GM12878 (cell line): ENCODE data around the gene EPHA4. TPM values are rescaled to one million over a fixed set of nuclear protein-coding genes. Genes with fewer than 3 reads are reported as not detected.
"Not testable (repeated sequence)": the region's sequence is repeated elsewhere in the genome, so short reads cannot be mapped to it uniquely, and the experiment has no call there.

ENCODE experiments used
- ATAC-seq: fragments of 200-7000 bp; cut with Tn5 transposase; 3 replicates; pipeline ENCODE4 v1.9.1; 2020; ENCODE audit warnings: mild to moderate bottlenecking, moderate library complexity
- BruUV-seq: library from RNA; stranded (reverse); fragments of 400-500 nt; replicated peaks from 2 replicates; lab custom pipeline; 2021; lab: Mats Ljungman, UMichigan
- CTCF ChIA-PET: fragments of 300-600 bp; sonication (Branson Sonifier 250); formaldehyde crosslinking; extraction: SDS; loops from one replicate; lab custom pipeline; 2021; ENCODE audit warnings: inconsistent platforms; lab: Yijun Ruan, JAX
- POLR2A ChIA-PET: fragments of 350-600 bp; formaldehyde crosslinking; extraction: SDS; loops from one replicate; lab custom pipeline; 2021; ENCODE audit warnings: inconsistent platforms; lab: Charles Lee
- RAD21 ChIA-PET: fragments of 300-600 bp; sonication (Branson Sonifier 250); formaldehyde crosslinking; loops from one replicate; lab custom pipeline; 2023; ENCODE audit warnings: antibody characterized with exemption; ENCODE audit not compliant: unreplicated experiment; lab: Charles Lee
- SMC1A ChIA-PET: fragments of 300-600 bp; sonication (Branson Sonifier 250); formaldehyde crosslinking; loops from one replicate; lab custom pipeline; 2023; ENCODE audit not compliant: unreplicated experiment, uncharacterized antibody; lab: Charles Lee
- DNase-seq: peaks from one replicate; pipeline ENCODE4 v3.0.0-alpha.2; 2011; ENCODE audit warnings: low read depth, low spot score
- FAIRE-seq: peaks from 3 replicates; lab custom pipeline; 2011; peaks lifted over from hg19 to GRCh38; lab: Jason Lieb, UNC
- H2AFZ ChIP-seq: 2 replicates; pipeline ENCODE4 v1.6.0; 2011; ENCODE audit warnings: low read depth, low read length, control low read depth; ENCODE audit not compliant: control insufficient read depth
- H3K27ac ChIP-seq: 2 replicates; pipeline ENCODE4 v1.5.1; 2011; ENCODE audit warnings: control low read depth; ENCODE audit not compliant: control insufficient read depth, insufficient read depth
- H3K27me3 ChIP-seq, 2 experiments: replicated peaks in 1 of 2; 2 replicates each; pipeline versions ENCODE4 v1.6.0 to v1.6.1; 2011; ENCODE audit warnings: low read length in 1 of 2; ENCODE audit not compliant: control insufficient read depth in 2 of 2, insufficient read depth in 2 of 2
- H3K36me3 ChIP-seq, 2 experiments: 2 replicates each; pipeline ENCODE4 v1.5.1; 2011; ENCODE audit warnings: low read length in 1 of 2; ENCODE audit not compliant: control insufficient read depth in 2 of 2, insufficient read depth in 2 of 2
- H3K4me1 ChIP-seq: 2 replicates; pipeline ENCODE4 v1.6.1; 2011; ENCODE audit warnings: mild to moderate bottlenecking, low read length, moderate library complexity, mixed read lengths; ENCODE audit not compliant: control insufficient read depth, insufficient read depth
- H3K4me2 ChIP-seq: 2 replicates; pipeline ENCODE4 v1.6.0; 2011; ENCODE audit warnings: control low read depth; ENCODE audit not compliant: control insufficient read depth, insufficient read depth
- H3K4me3 ChIP-seq: fragments of 200-600 bp; sonication (generic); 2 replicates; pipeline ENCODE4 v1.5.1; 2016
- H3K79me2 ChIP-seq: 2 replicates; pipeline ENCODE4 v1.6.0; 2011; ENCODE audit warnings: low read length; ENCODE audit not compliant: control insufficient read depth, insufficient read depth
- H3K9ac ChIP-seq: 2 replicates; pipeline ENCODE4 v1.8.0; 2011; ENCODE audit warnings: low read length, control low read depth, mixed read lengths; ENCODE audit not compliant: control insufficient read depth, insufficient read depth
- H3K9me3 ChIP-seq: replicated peaks from 3 replicates; pipeline ENCODE4 v1.5.1; 2011; ENCODE audit warnings: mild to moderate bottlenecking, low read length; ENCODE audit not compliant: control insufficient read depth, insufficient read depth
- H4K20me1 ChIP-seq: 2 replicates; pipeline ENCODE4 v1.6.0; 2011; ENCODE audit not compliant: control insufficient read depth, insufficient read depth
- GABPA ChIP-seq: IDR thresholded peaks from 2 replicates; pipeline ENCODE4 v1.6.1; 2014; ENCODE audit warnings: antibody characterized with exemption, low read depth, mild to moderate bottlenecking, inconsistent platforms
- SPI1 ChIP-seq: IDR thresholded peaks from 2 replicates; pipeline ENCODE4 v1.6.1; 2011; ENCODE audit warnings: low read depth, mild to moderate bottlenecking, low read length, moderate library complexity, borderline replicate concordance; ENCODE audit not compliant: insufficient read depth
- ZBTB40 ChIP-seq: fragments of 450-650 bp; IDR thresholded peaks from 2 replicates; pipeline ENCODE4 v1.6.1; 2016; ENCODE audit warnings: mild to moderate bottlenecking, moderate library complexity, borderline replicate concordance
- WGBS: methylation state at CpG from one replicate; pipeline ENCODE4 v1.1.6; 2016; ENCODE audit warnings: low lambda C conversion rate; ENCODE audit not compliant: insufficient replicate concordance, insufficient coverage; ENCODE audit errors: missing lambda C conversion rate; 5-methylcytosine and 5-hydroxymethylcytosine counted together
- in situ Hi-C: fragments of 300-500 bp; cut with MboI; formaldehyde crosslinking; loops from 9 replicates; pipeline ENCODE4 v1.14.3; 2018; ENCODE audit warnings: mixed read lengths
- intact Hi-C: fragments of 100-400 bp; cut with micrococcal nuclease; formaldehyde crosslinking; loops from one replicate; pipeline ENCODE4 v1.14.2; 2022; ENCODE audit not compliant: unreplicated experiment
- polyA plus RNA-seq, 11 experiments: library from polyadenylated mRNA; depleted of rRNA in 4 of 11; unstranded in 6 of 11; stranded (reverse) in 5 of 11; fragments of >200 nt; fragmentation: Nextera tagmentation in 4 of 11; fragmentation: Illumina TruSeq in 1 of 11; extraction: Ambion mirVana in 4 of 11; extraction: Trizol in 1 of 11; gene quantifications; 1 replicate in 1 of 11; 2 replicates in 10 of 11; pipeline versions ENCODE4 v1.2.1 to v1.2.3, GENCODE V29; 2011 to 2016; ENCODE audit warnings: inconsistent platforms in 2 of 11, missing spikeins in 2 of 11, low read depth in 1 of 11
- total RNA-seq, 4 experiments: library from RNA; depleted of rRNA in 3 of 4; stranded (reverse); fragments of >200 nt in 3 of 4; fragmentation: Illumina TruSeq in 1 of 4; extraction: Trizol in 1 of 4; gene quantifications; 2 replicates each; pipeline versions ENCODE4 v1.2.1 to v1.2.3, GENCODE V29; 2013 to 2021

EPHA4 gene
- total and polyA plus RNA-seq, 10 of the 15 experiments (the other 5 are each of a cell fraction or from before 2014, with no cell fraction given) = 0.06 to 1.5 (median 0.33) TPM; not detected in 1

- H3K9me3 ChIP-seq, CTCF ChIA-PET, H3K79me2 ChIP-seq, H3K27me3 ChIP-seq, in situ Hi-C loops, SMC1A ChIA-PET, H3K4me2 ChIP-seq, H3K27ac ChIP-seq, H2AFZ ChIP-seq, BruUV-seq, POLR2A ChIA-PET, DNase-seq, H3K4me1 ChIP-seq, H3K4me3 ChIP-seq, H3K36me3 ChIP-seq, intact Hi-C loops, H4K20me1 ChIP-seq, RAD21 ChIA-PET, H3K9ac ChIP-seq, FAIRE-seq: not testable (repeated sequence)
- TF ChIP-seq GABPA (peak; percentile 49; the same call in 1 of the 2 replicates), ZBTB40 (peak; percentile 69), SPI1 (peak; percentile 59; the same call in 1 of the 2 replicates)
- 18% methylated on average over 5 of the region's 5 CpGs for WGBS
- peak; percentile 45; the same call in 1 of the 3 replicates for ATAC-seq
These were observed 60.8 kb downstream of the EPHA4 start for GRCh38 chr2:221511325-221511724.
